Esophagus muscularis mucosa (tissue), 4 donors: ENCODE data around the gene VHLL. TPM values are rescaled to one million over a fixed set of nuclear protein-coding genes. Genes with fewer than 3 reads are reported as not detected.

Experiments
- DNase-seq: peaks from one replicate; pipeline ENCODE4 v3.0.0-alpha.2; 2017; ENCODE audit errors: extremely low spot score
- H3K27ac ChIP-seq, 4 donors: fragments of 200-600 bp; sonication (generic); replicated peaks in 1 of 4; 1 replicate in 3 of 4; 2 replicates in 1 of 4; pipeline ENCODE4 v1.5.1; 2016 to 2019; ENCODE audit warnings: mild to moderate bottlenecking in 1 of 4
- H3K27me3 ChIP-seq, 4 donors: fragments of 200-600 bp; sonication (generic); one replicate each; pipeline versions ENCODE4 v1.5.1 to v1.6.0; 2016 to 2019
- H3K36me3 ChIP-seq, 4 donors: fragments of 200-600 bp; sonication (generic); one replicate each; pipeline ENCODE4 v1.5.1; 2016 to 2019
- H3K4me1 ChIP-seq, 4 donors: fragments of 200-600 bp; sonication (generic); one replicate each; pipeline ENCODE4 v1.5.1; 2016 to 2019
- H3K4me3 ChIP-seq, 4 donors: fragments of 200-600 bp; sonication (generic); 1 replicate in 2 of 4; 2 replicates in 2 of 4; pipeline ENCODE4 v1.5.1; 2016 to 2019; ENCODE audit warnings: mild to moderate bottlenecking in 4 of 4, moderate library complexity in 1 of 4
- H3K9me3 ChIP-seq, 4 donors: fragments of 200-600 bp; sonication (generic); 1 replicate in 3 of 4; 2 replicates in 1 of 4; pipeline ENCODE4 v1.5.1; 2016 to 2019
- CTCF ChIP-seq, 3 experiments: fragments of 200-600 bp in 2 of 3; fragments of 450-650 bp in 1 of 3; sonication (generic) in 2 of 3; IDR thresholded peaks; one replicate each; pipeline ENCODE4 v1.5.1; 2017 to 2019; ENCODE audit warnings: antibody characterized with exemption in 3 of 3, mild to moderate bottlenecking in 2 of 3, moderate library complexity in 1 of 3
- EP300 ChIP-seq: sonication (generic); formaldehyde crosslinking; IDR thresholded peaks from one replicate; pipeline ENCODE4 v1.6.1; 2017; ENCODE audit warnings: antibody characterized with exemption
- POLR2A ChIP-seq: fragments of 450-650 bp; IDR thresholded peaks from one replicate; pipeline ENCODE4 v1.6.1; 2017; ENCODE audit warnings: antibody characterized with exemption, moderate library complexity, mild to moderate bottlenecking, low read depth
- POLR2AphosphoS5 ChIP-seq, 2 donors: sonication (generic); formaldehyde crosslinking; IDR thresholded peaks; one replicate each; pipeline ENCODE4 v1.6.1; 2017; ENCODE audit warnings: antibody characterized with exemption in 2 of 2
- WGBS: methylation state at CpG from one replicate; pipeline ENCODE4 v1.1.5; 2018; 5-methylcytosine and 5-hydroxymethylcytosine counted together
- intact Hi-C: fragments of 100-400 bp; cut with DNase I; formaldehyde crosslinking; loops from one replicate; pipeline ENCODE4 v1.15.1; 2023
- total RNA-seq, 4 donors: library from RNA; depleted of rRNA; stranded (reverse); fragments of >200 nt; gene quantifications; one replicate each; pipeline versions ENCODE4 v1.1.0 to v1.2.1, GENCODE V29; 2016

Gene VHLL
- total RNA-seq, 4 donors from 2014 or later: not detected

- Histone ChIP-seq H3K27me3 (no peaks in the 10 kb centered on the region), H3K36me3 (peaks cover 64 to 100% (median 99%) of the 10 kb centered on the region in 4 donors), H3K27ac (no peak overlapping the region), H3K9me3 (no peaks in the 10 kb centered on the region), H3K4me3 (no peak overlapping the region), H3K4me1 (no peaks in the 10 kb centered on the region)
- TF ChIP-seq CTCF (IDR thresholded peaks at IDR 0.05): no peak
- no peak for TF ChIP-seq POLR2AphosphoS5 (IDR thresholded peaks at IDR 0.05)
- TF ChIP-seq POLR2A: no peak
- TF ChIP-seq EP300: no peak
- DNase-seq: no peak
- WGBS: 81% methylated on average over 6 of the region's 6 CpGs
- intact Hi-C loops: no loop called here
Measured at GRCh38 chr1:156310962-156311361, 11.9 kb upstream of the VHLL start.

GRCh38 chr1:156308078-156308477 lies 9.0 kb upstream of the VHLL start:
- Histone ChIP-seq H3K36me3 (peaks cover 46 to 95% (median 78%) of the 10 kb centered on the region in 4 donors), H3K4me3 (no peak overlapping the region), H3K27ac (no peak overlapping the region), H3K4me1 (no peaks in the 10 kb centered on the region), H3K9me3 (no peaks in the 10 kb centered on the region), H3K27me3 (no peaks in the 10 kb centered on the region)
- TF ChIP-seq POLR2AphosphoS5 (IDR thresholded peaks at IDR 0.05) (no peak), CTCF (IDR thresholded peaks at IDR 0.05) (no peak), EP300 (no peak), POLR2A (no peak)
- DNase-seq: no peak
- intact Hi-C loops: no loop called here

- no peak for DNase-seq
- H3K4me1 ChIP-seq: no peaks in the 10 kb centered on the region
- H3K27me3 ChIP-seq: no peaks in the 10 kb centered on the region
- TF ChIP-seq POLR2A (no peak), EP300 (no peak), CTCF (IDR thresholded peaks at IDR 0.05) (no peak), POLR2AphosphoS5 (IDR thresholded peaks at IDR 0.05) (no peak)
- H3K27ac ChIP-seq: no peak overlapping the region
- no peak overlapping the region for H3K4me3 ChIP-seq
- H3K9me3 ChIP-seq: no peaks in the 10 kb centered on the region
- H3K36me3 ChIP-seq: peaks cover 26 to 68% (median 49%) of the 10 kb centered on the region in 4 donors
- intact Hi-C loops: no loop called here
- 72% methylated on average over 2 of the region's 2 CpGs for WGBS
Measured at GRCh38 chr1:156305215-156305614, 6.1 kb upstream of the VHLL start.

GRCh38 chr1:156303241-156303640 lies 4.1 kb upstream of the VHLL start:
- no peak overlapping the region for H3K4me3 ChIP-seq
- intact Hi-C loops: no loop called here
- 98% methylated on average over 4 of the region's 4 CpGs for WGBS
- H3K27ac ChIP-seq: no peak overlapping the region
- H3K4me1 ChIP-seq: no peaks in the 10 kb centered on the region
- no peaks in the 10 kb centered on the region for H3K27me3 ChIP-seq
- no peaks in the 10 kb centered on the region for H3K9me3 ChIP-seq
- H3K36me3 ChIP-seq: peaks cover 6 to 48% (median 29%) of the 10 kb centered on the region in 4 donors
- TF ChIP-seq EP300 (no peak), POLR2A (no peak), POLR2AphosphoS5 (IDR thresholded peaks at IDR 0.05) (no peak), CTCF (IDR thresholded peaks at IDR 0.05) (no peak)
- no peak for DNase-seq

- intact Hi-C loops: no loop called here
- WGBS: under 1% methylated on average over 11 of the region's 17 CpGs
Measured at GRCh38 chr1:156295391-156295947, 3.6 kb downstream of the VHLL start, which contains the start of gene GLMP. Gene GLMP, minus strand, starts transcription at chr1:156295679. Its CDS starts 34 bp downstream, at chr1:156295645.

More at GRCh38 chr1:156295391-156295947, 3.6 kb downstream of the VHLL start, which contains the start of gene GLMP:
- TF ChIP-seq CTCF (IDR thresholded peaks at IDR 0.05) (no peak), POLR2A (no peak), POLR2AphosphoS5 (IDR thresholded peaks at IDR 0.05) (peak; percentile 59 to 74), EP300 (no peak)
- no peaks in the 10 kb centered on the region for H3K9me3 ChIP-seq
- H3K27ac ChIP-seq: peak within 1 kb of the TSS; percentile 68 to 74 (median 72)
- peaks cover 0 to 20% (median 5%) of the 10 kb centered on the region in 4 donors for H3K36me3 ChIP-seq
- no peaks in the 10 kb centered on the region for H3K27me3 ChIP-seq
- peak within 1 kb of the TSS; percentile 70 to 77 (median 75) for H3K4me3 ChIP-seq
- no peak for DNase-seq
- peaks cover 12 to 52% (median 40%) of the 10 kb centered on the region in 4 donors for H3K4me1 ChIP-seq
